ENCODE measurements around the gene HNF4A.

DNA sequence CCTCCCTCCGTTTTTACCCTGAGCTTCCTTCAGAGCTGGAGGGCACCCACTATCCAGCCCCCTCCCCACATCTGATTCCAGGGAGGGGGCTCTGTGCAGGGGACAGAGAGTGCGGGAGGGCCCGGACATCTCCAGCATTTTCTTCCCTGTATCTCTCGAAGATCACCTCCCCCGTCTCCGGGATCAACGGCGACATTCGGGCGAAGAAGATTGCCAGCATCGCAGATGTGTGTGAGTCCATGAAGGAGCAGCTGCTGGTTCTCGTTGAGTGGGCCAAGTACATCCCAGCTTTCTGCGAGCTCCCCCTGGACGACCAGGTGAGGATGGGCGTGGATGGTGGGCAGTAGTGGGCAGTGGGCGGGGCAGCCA is 58.8 kb downstream of the HNF4A start:
- TF ChIP-seq, protein P1, sequence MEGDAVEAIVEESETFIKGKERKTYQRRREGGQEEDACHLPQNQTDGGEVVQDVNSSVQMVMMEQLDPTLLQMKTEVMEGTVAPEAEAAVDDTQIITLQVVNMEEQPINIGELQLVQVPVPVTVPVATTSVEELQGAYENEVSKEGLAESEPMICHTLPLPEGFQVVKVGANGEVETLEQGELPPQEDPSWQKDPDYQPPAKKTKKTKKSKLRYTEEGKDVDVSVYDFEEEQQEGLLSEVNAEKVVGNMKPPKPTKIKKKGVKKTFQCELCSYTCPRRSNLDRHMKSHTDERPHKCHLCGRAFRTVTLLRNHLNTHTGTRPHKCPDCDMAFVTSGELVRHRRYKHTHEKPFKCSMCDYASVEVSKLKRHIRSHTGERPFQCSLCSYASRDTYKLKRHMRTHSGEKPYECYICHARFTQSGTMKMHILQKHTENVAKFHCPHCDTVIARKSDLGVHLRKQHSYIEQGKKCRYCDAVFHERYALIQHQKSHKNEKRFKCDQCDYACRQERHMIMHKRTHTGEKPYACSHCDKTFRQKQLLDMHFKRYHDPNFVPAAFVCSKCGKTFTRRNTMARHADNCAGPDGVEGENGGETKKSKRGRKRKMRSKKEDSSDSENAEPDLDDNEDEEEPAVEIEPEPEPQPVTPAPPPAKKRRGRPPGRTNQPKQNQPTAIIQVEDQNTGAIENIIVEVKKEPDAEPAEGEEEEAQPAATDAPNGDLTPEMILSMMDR (IDR thresholded peaks at IDR 0.05), result no peak
- TF ChIP-seq POLR2AphosphoS5 (IDR thresholded peaks at IDR 0.05), result no peak
- TF ChIP-seq POLR2A (IDR thresholded peaks at IDR 0.05), result no peak
